H1 (cell line): ENCODE data around the gene TATDN2. TPM values are rescaled to one million over a fixed set of nuclear protein-coding genes. Genes with fewer than 3 reads are reported as not detected.

ENCODE experiments used
- ATF3 ChIP-seq: IDR thresholded peaks from 2 replicates; pipeline ENCODE4 v1.6.1; 2011; ENCODE audit warnings: low read depth, mild to moderate bottlenecking, low read length; ENCODE audit not compliant: insufficient read depth
- RNF2 ChIP-seq: fragments of 200-900, 300-1000 bp; sonication (generic); IDR thresholded peaks from 2 replicates; pipeline ENCODE4 v1.7.1; 2016; ENCODE audit warnings: borderline replicate concordance, low read depth, mild to moderate bottlenecking, antibody characterized with exemption, low read length; ENCODE audit not compliant: poor library complexity, severe bottlenecking; ENCODE audit errors: missing control alignments
- polyA plus RNA-seq, 7 experiments: library from polyadenylated mRNA; depleted of rRNA in 3 of 7; stranded (reverse) in 5 of 7; unstranded in 2 of 7; fragments of >200 nt in 5 of 7; fragments of 200-250 nt in 2 of 7; gene quantifications; 1 replicate in 5 of 7; 2 replicates in 1 of 7; 4 replicates in 1 of 7; pipeline versions ENCODE4 v1.2.1 to v1.2.3, GENCODE V29; 2011 to 2013; ENCODE audit warnings: missing spikeins in 2 of 7, mixed read lengths in 2 of 7
- total RNA-seq: library from RNA; stranded (reverse); fragmentation: NEBNext Ultra II Directional; extraction: Animal tissue kit (Norgen Biotek cat#: 25700); gene quantifications from 2 replicates; pipeline ENCODE4 v1.2.1, GENCODE V29; 2021
- TF ChIP-seq, protein P1 (sequence below): IDR thresholded peaks from 2 replicates; pipeline ENCODE4 v1.6.1; 2012; ENCODE audit warnings: inconsistent platforms

TATDN2 gene
- total and polyA plus RNA-seq, 2 of the 8 experiments (the other 6 are each of a cell fraction or from before 2014, with no cell fraction given): 12.1 to 34.8 TPM

DNA sequence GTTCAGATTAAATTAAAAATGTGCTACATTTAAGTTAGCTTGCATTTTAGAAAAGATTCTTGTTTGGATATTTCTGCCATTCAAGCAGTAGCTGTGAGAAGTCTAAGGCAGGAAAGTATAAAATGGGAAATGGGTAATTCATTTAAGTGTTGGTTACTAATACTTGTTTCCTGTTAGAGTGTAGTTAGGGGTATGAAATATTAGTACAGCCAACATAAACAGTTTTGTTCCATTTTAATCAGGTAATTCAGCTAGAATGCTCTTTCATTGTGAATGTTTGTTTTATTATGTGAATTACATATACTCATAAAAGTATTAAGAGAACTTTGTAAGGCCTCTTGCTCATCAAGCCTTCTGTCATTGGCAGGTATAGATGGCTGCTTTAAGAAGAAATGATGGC lies 19.9 kb downstream of the TATDN2 start (continued):
- TF ChIP-seq RNF2 (no peak), ATF3 (no peak)
- TF ChIP-seq, protein P1, sequence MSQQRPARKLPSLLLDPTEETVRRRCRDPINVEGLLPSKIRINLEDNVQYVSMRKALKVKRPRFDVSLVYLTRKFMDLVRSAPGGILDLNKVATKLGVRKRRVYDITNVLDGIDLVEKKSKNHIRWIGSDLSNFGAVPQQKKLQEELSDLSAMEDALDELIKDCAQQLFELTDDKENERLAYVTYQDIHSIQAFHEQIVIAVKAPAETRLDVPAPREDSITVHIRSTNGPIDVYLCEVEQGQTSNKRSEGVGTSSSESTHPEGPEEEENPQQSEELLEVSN: no peak
- TF ChIP-seq, all 59 proteins: peak for 0
